Peyer's patch (tissue), 4 donors: ENCODE results near the gene SIGLEC12. TPM values are rescaled to one million over a fixed set of nuclear protein-coding genes. Genes with fewer than 3 reads are reported as not detected.

Source experiments
- DNase-seq, 3 donors: peaks; one replicate each; pipeline ENCODE4 v3.0.0-alpha.2; 2017 to 2019
- H3K27ac ChIP-seq, 4 donors: fragments of 200-600 bp; sonication (generic); one replicate each; pipeline ENCODE4 v1.5.1; 2016 to 2019
- H3K27me3 ChIP-seq, 2 donors: fragments of 200-600 bp; sonication (generic); one replicate each; pipeline ENCODE4 v1.5.1; 2019
- H3K36me3 ChIP-seq, 3 donors: fragments of 200-600 bp; sonication (generic); one replicate each; pipeline ENCODE4 v1.5.1; 2016 to 2019
- H3K4me1 ChIP-seq, 4 donors: fragments of 200-600 bp; sonication (generic); one replicate each; pipeline ENCODE4 v1.5.1; 2016 to 2019
- H3K4me3 ChIP-seq, 4 donors: fragments of 200-600 bp; sonication (generic); 1 replicate in 3 of 4; 2 replicates in 1 of 4; pipeline ENCODE4 v1.5.1; 2016 to 2019; ENCODE audit warnings: mild to moderate bottlenecking in 1 of 4
- H3K9me3 ChIP-seq, 4 donors: fragments of 200-600 bp; sonication (generic); one replicate each; pipeline ENCODE4 v1.5.1; 2016 to 2019; ENCODE audit warnings: mild to moderate bottlenecking in 1 of 4
- POLR2A ChIP-seq, 2 donors: fragments of 450-650 bp; IDR thresholded peaks; one replicate each; pipeline ENCODE4 v1.5.1; 2017; ENCODE audit warnings: antibody characterized with exemption in 2 of 2, mild to moderate bottlenecking in 2 of 2, moderate library complexity in 2 of 2
- total RNA-seq, 4 donors: library from RNA; depleted of rRNA; stranded (reverse); fragments of >200 nt; gene quantifications; one replicate each; pipeline ENCODE4 v1.1.0, GENCODE V29; 2016
- TF ChIP-seq, protein P1 (sequence below), 6 experiments: fragments of 450-650 bp in 4 of 6; fragments of 200-600 bp in 2 of 6; sonication (generic) in 1 of 6; IDR thresholded peaks; one replicate each; pipeline ENCODE4 v1.5.1; 2017 to 2019; ENCODE audit warnings: antibody characterized with exemption in 6 of 6, mild to moderate bottlenecking in 3 of 6, moderate library complexity in 1 of 6

Gene SIGLEC12
- total RNA-seq, 4 donors from 2014 or later, result 2.5 to 3.3 TPM; not detected in 2

DNA sequence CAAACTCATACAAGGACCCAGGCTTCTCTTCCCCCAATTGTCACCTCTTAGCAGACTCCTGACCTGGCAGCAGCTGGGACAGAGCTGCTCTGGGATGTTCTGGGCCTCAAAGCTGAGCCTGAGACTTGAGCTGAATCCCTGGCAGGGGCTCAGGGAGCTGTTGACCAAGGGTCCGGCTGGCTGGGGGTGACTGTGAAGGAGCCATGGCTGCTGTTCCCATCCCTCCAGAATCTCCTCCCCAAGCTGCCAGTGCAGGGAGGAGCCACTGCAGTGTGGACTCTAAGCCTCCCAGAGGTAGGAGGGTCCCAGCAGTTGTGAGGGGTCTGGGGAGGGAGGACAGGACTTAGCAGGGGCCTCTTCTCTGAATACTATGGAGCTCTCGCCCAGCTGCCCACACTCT lies 27.7 kb upstream of the SIGLEC12 start:
- H3K27me3 ChIP-seq, result no peaks in the 10 kb centered on the region
- TF ChIP-seq, protein P1, sequence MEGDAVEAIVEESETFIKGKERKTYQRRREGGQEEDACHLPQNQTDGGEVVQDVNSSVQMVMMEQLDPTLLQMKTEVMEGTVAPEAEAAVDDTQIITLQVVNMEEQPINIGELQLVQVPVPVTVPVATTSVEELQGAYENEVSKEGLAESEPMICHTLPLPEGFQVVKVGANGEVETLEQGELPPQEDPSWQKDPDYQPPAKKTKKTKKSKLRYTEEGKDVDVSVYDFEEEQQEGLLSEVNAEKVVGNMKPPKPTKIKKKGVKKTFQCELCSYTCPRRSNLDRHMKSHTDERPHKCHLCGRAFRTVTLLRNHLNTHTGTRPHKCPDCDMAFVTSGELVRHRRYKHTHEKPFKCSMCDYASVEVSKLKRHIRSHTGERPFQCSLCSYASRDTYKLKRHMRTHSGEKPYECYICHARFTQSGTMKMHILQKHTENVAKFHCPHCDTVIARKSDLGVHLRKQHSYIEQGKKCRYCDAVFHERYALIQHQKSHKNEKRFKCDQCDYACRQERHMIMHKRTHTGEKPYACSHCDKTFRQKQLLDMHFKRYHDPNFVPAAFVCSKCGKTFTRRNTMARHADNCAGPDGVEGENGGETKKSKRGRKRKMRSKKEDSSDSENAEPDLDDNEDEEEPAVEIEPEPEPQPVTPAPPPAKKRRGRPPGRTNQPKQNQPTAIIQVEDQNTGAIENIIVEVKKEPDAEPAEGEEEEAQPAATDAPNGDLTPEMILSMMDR (IDR thresholded peaks at IDR 0.05), result no peak
- TF ChIP-seq POLR2A (IDR thresholded peaks at IDR 0.05), result no peak
- no peaks in the 10 kb centered on the region for H3K9me3 ChIP-seq
- no peaks in the 10 kb centered on the region for H3K36me3 ChIP-seq
- H3K4me1 ChIP-seq, result peaks cover 0 to 5% (median 0%) of the 10 kb centered on the region in 4 donors
- no peak overlapping the region for H3K4me3 ChIP-seq
- no peak overlapping the region for H3K27ac ChIP-seq
- no peak for DNase-seq

DNA sequence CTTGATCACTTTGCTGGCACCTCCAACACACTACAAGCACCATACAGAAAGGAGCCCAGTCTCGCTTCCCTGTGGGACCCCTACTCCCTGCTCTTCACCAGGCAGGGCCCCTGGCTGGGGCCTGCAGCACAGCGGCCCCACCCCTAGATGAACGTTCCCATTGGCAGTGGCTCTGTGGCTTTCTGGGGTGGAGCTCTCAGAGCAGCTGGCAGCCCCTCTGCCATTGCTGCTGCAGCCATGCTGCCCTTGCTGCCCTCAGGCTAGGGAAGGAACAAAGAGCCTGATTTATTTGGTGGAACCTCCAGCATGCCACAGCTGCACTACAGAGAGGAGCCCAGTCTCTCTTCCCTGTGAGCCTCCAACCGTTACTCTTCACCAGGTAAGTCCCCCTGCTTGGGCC lies 24.1 kb upstream of the SIGLEC12 start:
- no peak for TF ChIP-seq POLR2A (IDR thresholded peaks at IDR 0.05)
- TF ChIP-seq, protein P1 (IDR thresholded peaks at IDR 0.05), result no peak
- Histone ChIP-seq H3K4me1 (peaks cover 0 to 5% (median 0%) of the 10 kb centered on the region in 4 donors), H3K27ac (no peak overlapping the region), H3K4me3 (no peak overlapping the region), H3K36me3 (no peaks in the 10 kb centered on the region), H3K27me3 (no peaks in the 10 kb centered on the region), H3K9me3 (no peaks in the 10 kb centered on the region)
- no peak for DNase-seq

- no peaks in the 10 kb centered on the region for H3K9me3 ChIP-seq
Measured at GRCh38 chr19:51524666-51525264, 23.2 kb upstream of the SIGLEC12 start.

GRCh38 chr19:51521781-51522180 lies 20.2 kb upstream of the SIGLEC12 start:
- H3K36me3 ChIP-seq, result no peaks in the 10 kb centered on the region
- TF ChIP-seq POLR2A (IDR thresholded peaks at IDR 0.05), result no peak
- TF ChIP-seq, protein P1 (IDR thresholded peaks at IDR 0.05), result no peak
- no peak overlapping the region for H3K27ac ChIP-seq
- H3K4me3 ChIP-seq, result no peak overlapping the region
- H3K27me3 ChIP-seq, result no peaks in the 10 kb centered on the region
- H3K9me3 ChIP-seq, result no peaks in the 10 kb centered on the region
- no peak for DNase-seq
- no peaks in the 10 kb centered on the region for H3K4me1 ChIP-seq

More at GRCh38 chr19:51524666-51525264, 23.2 kb upstream of the SIGLEC12 start:
- Histone ChIP-seq H3K4me3 (no peak overlapping the region), H3K4me1 (peaks cover 0 to 5% (median 0%) of the 10 kb centered on the region in 4 donors), H3K27me3 (no peaks in the 10 kb centered on the region), H3K27ac (no peak overlapping the region), H3K36me3 (no peaks in the 10 kb centered on the region)
- DNase-seq, result no peak
- TF ChIP-seq POLR2A (IDR thresholded peaks at IDR 0.05), result no peak
- TF ChIP-seq, protein P1 (IDR thresholded peaks at IDR 0.05), result no peak

GRCh38 chr19:51521357-51521756 lies 19.8 kb upstream of the SIGLEC12 start:
- TF ChIP-seq, protein P1 (IDR thresholded peaks at IDR 0.05), result no peak
- no peak for TF ChIP-seq POLR2A (IDR thresholded peaks at IDR 0.05)
- Histone ChIP-seq H3K36me3 (no peaks in the 10 kb centered on the region), H3K27me3 (no peaks in the 10 kb centered on the region), H3K4me3 (no peak overlapping the region), H3K9me3 (no peaks in the 10 kb centered on the region), H3K27ac (no peak overlapping the region), H3K4me1 (no peaks in the 10 kb centered on the region)
- no peak for DNase-seq
